ENCODE measurements around the gene GAS2L2. TPM values are rescaled to one million over a fixed set of nuclear protein-coding genes. Genes with fewer than 3 reads are reported as not detected.

Gene GAS2L2
- total and polyA plus RNA-seq, 2 donors (not counting 1 experiment from before 2014, with no cell fraction given), result 0.09 to 0.17 TPM

DNA sequence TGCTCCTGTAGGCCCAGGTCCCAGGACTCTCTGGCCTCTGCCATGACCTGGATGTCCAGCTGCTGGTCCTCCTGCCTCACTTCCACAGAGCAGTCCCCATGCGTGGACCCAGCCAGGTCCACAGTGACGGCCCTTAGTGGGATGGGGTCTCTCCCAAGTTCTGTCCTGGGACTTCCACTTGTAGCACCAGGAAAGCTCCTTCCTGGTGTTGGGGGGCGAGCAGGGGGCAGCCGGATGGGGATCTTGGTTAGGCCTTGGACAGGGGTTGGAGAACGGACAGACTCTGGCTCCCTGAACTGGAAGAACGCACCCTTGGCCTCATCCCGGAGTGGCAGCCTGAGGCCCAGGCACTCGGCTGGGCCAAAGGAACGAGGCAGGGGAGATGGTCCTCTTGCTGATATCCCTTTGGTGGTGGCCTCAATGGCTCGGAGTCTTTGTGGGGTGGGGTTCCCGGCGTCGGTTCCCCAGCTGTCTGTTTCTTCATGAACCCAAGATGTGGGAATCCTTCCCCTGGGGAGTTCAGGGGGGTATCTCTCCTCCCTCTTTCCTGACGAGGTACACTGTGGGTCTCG is 7.2 kb downstream of the GAS2L2 start:
- no peaks in the 10 kb centered on the region for H3K9me3 Mint-ChIP-seq (ENCODE audit: insufficient read depth)
- Histone ChIP-seq H4K20me1 (ENCODE audit: control insufficient read depth, insufficient read depth, low read length, poor library complexity, severe bottlenecking) (no peaks in the 10 kb centered on the region), H3K4me2 (replicated peaks; ENCODE audit: low read depth, low read length, poor library complexity, severe bottlenecking) (no peak overlapping the region), H3K4me3 (ENCODE audit: control extremely low read depth in 1 of 5, extremely low read depth in 1 of 5, insufficient read depth in 1 of 5, low read depth in 2 of 5, low read length in 4 of 5) (no peak overlapping the region), H3K27ac (ENCODE audit: low read length in 2 of 2) (no peak overlapping the region), H3K9me3 (ENCODE audit: control extremely low read depth in 1 of 3, control insufficient read depth in 2 of 3, insufficient read depth in 1 of 3, low read length in 2 of 3) (peaks cover 0 to 17% (median 0%) of the 10 kb centered on the region in 3 donors), H3K4me1 (ENCODE audit: control insufficient read depth in 2 of 2, insufficient read depth in 2 of 2, low read length in 2 of 2) (peaks cover 8 to 10% of the 10 kb centered on the region in 2 donors), H3K9ac (ENCODE audit: low read length) (no peak overlapping the region), H3K27me3 (replicated peaks in 1 of 4; ENCODE audit: control extremely low read depth in 1 of 4, control insufficient read depth in 3 of 4, insufficient read depth in 4 of 4, low read length in 3 of 4) (peaks cover 0 to 54% (median 27%) of the 10 kb centered on the region in 4 experiments), H3K36me3 (replicated peaks in 1 of 2; ENCODE audit: control extremely low read depth in 1 of 2, control insufficient read depth in 1 of 2, extremely low read depth in 1 of 2, insufficient read depth in 2 of 2, low read length in 1 of 2) (no peaks in the 10 kb centered on the region), H3K79me2 (ENCODE audit: control insufficient read depth, insufficient read depth, low read length) (no peaks in the 10 kb centered on the region), H2AFZ (ENCODE audit: insufficient read depth, low read depth, low read length, poor library complexity, severe bottlenecking) (no peak overlapping the region)
- peaks cover 50% of the 10 kb centered on the region for H3K27me3 Mint-ChIP-seq
- no peak overlapping the region for H3K27ac Mint-ChIP-seq
- ChIA-PET CTCF (interaction anchor here (0.8 to 2.5 kb wide), 7 partner anchors 10 to 204 kb away, joined by 3 to 14 read pairs (median 4); partner anchors contain the start of gene RASL10B), POLR2A (no interaction called here)
- intact Hi-C loops (cut with micrococcal nuclease), result loop anchor here (2.0 to 5.0 kb wide), 3 partner anchors 191 to 1324 kb away; no protein-coding TSS in a partner anchor
- H3K4me3 Mint-ChIP-seq, result no peak overlapping the region
- 95% methylated on average over 10 of the region's 15 CpGs for WGBS (ENCODE audit: insufficient coverage)
- ATAC-seq (ENCODE audit: low read depth), result no peak
- DNase-seq, result no peak
- peaks cover 11% of the 10 kb centered on the region for H3K4me1 Mint-ChIP-seq
- TF ChIP-seq, protein P1, sequence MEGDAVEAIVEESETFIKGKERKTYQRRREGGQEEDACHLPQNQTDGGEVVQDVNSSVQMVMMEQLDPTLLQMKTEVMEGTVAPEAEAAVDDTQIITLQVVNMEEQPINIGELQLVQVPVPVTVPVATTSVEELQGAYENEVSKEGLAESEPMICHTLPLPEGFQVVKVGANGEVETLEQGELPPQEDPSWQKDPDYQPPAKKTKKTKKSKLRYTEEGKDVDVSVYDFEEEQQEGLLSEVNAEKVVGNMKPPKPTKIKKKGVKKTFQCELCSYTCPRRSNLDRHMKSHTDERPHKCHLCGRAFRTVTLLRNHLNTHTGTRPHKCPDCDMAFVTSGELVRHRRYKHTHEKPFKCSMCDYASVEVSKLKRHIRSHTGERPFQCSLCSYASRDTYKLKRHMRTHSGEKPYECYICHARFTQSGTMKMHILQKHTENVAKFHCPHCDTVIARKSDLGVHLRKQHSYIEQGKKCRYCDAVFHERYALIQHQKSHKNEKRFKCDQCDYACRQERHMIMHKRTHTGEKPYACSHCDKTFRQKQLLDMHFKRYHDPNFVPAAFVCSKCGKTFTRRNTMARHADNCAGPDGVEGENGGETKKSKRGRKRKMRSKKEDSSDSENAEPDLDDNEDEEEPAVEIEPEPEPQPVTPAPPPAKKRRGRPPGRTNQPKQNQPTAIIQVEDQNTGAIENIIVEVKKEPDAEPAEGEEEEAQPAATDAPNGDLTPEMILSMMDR (IDR thresholded peaks at IDR 0.05), result no peak
- no peak for TF ChIP-seq EZH2 (IDR thresholded peaks at IDR 0.05; ENCODE audit: borderline replicate concordance, insufficient read depth, low read depth, low read length, poor library complexity, severe bottlenecking)

DNA sequence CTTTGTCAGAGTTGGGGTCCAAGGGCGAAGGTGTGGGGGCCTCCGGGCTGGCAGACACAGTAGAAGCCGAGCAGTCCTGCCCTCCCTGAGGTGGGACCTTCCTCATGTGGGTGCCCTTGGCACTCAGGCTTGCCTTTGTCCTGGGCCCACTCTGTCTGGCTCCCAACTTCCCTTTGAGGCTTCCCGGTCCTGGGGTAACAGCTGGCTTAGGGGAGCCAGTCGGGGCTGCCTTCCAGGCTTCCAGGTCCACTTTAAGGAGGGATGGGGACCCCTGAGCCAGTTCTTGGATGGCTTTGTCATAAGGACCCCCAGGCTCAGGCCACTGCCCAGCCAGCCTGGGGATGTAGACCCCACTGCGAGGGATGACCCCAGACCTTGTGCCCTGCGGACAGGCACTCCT is 7.8 kb downstream of the GAS2L2 start:
- H3K9ac ChIP-seq (ENCODE audit: low read length), result no peak overlapping the region
- Mint-ChIP-seq H3K27ac (no peak overlapping the region), H3K4me3 (no peak overlapping the region), H3K4me1 (peaks cover 12% of the 10 kb centered on the region), H3K9me3 (ENCODE audit: insufficient read depth) (no peaks in the 10 kb centered on the region), H3K27me3 (peaks cover 47% of the 10 kb centered on the region)
- H3K27ac ChIP-seq (ENCODE audit: low read length in 2 of 2), result no peak overlapping the region
- no peak for ATAC-seq (ENCODE audit: low read depth)
- ChIA-PET POLR2A (no interaction called here), CTCF (interaction anchor here (0.8 to 1.7 kb wide), 6 partner anchors 10 to 132 kb away, joined by 3 to 8 read pairs (median 4); partner anchors contain the start of gene RASL10B)
- no peaks in the 10 kb centered on the region for H4K20me1 ChIP-seq (ENCODE audit: control insufficient read depth, insufficient read depth, low read length, poor library complexity, severe bottlenecking)
- peaks cover 8 to 10% of the 10 kb centered on the region in 2 donors for H3K4me1 ChIP-seq (ENCODE audit: control insufficient read depth in 2 of 2, insufficient read depth in 2 of 2, low read length in 2 of 2)
- TF ChIP-seq, protein P1 (IDR thresholded peaks at IDR 0.05), result no peak
- no peak for TF ChIP-seq EZH2 (IDR thresholded peaks at IDR 0.05; ENCODE audit: borderline replicate concordance, insufficient read depth, low read depth, low read length, poor library complexity, severe bottlenecking)
- WGBS (ENCODE audit: insufficient coverage), result 90% methylated on average over 7 of the region's 7 CpGs
- no peak overlapping the region for H2AFZ ChIP-seq (ENCODE audit: insufficient read depth, low read depth, low read length, poor library complexity, severe bottlenecking)
- H3K4me3 ChIP-seq (ENCODE audit: control extremely low read depth in 1 of 5, extremely low read depth in 1 of 5, insufficient read depth in 1 of 5, low read depth in 2 of 5, low read length in 4 of 5), result no peak overlapping the region
- intact Hi-C loops (cut with micrococcal nuclease), result loop anchor here (5.0 kb wide), 1 partner anchor 1323 kb away; no protein-coding TSS in a partner anchor
- H3K9me3 ChIP-seq (ENCODE audit: control extremely low read depth in 1 of 3, control insufficient read depth in 2 of 3, insufficient read depth in 1 of 3, low read length in 2 of 3), result peaks cover 0 to 18% (median 0%) of the 10 kb centered on the region in 3 donors
- no peak overlapping the region for H3K4me2 ChIP-seq (replicated peaks; ENCODE audit: low read depth, low read length, poor library complexity, severe bottlenecking)
- H3K79me2 ChIP-seq (ENCODE audit: control insufficient read depth, insufficient read depth, low read length), result no peaks in the 10 kb centered on the region
- peaks cover 0 to 52% (median 26%) of the 10 kb centered on the region in 4 experiments for H3K27me3 ChIP-seq (replicated peaks in 1 of 4; ENCODE audit: control extremely low read depth in 1 of 4, control insufficient read depth in 3 of 4, insufficient read depth in 4 of 4, low read length in 3 of 4)
- H3K36me3 ChIP-seq (replicated peaks in 1 of 2; ENCODE audit: control extremely low read depth in 1 of 2, control insufficient read depth in 1 of 2, extremely low read depth in 1 of 2, insufficient read depth in 2 of 2, low read length in 1 of 2), result no peaks in the 10 kb centered on the region
- DNase-seq, result no peak
